ENCODE data around the gene SLC15A5.

The SLC15A5 gene

DNA sequence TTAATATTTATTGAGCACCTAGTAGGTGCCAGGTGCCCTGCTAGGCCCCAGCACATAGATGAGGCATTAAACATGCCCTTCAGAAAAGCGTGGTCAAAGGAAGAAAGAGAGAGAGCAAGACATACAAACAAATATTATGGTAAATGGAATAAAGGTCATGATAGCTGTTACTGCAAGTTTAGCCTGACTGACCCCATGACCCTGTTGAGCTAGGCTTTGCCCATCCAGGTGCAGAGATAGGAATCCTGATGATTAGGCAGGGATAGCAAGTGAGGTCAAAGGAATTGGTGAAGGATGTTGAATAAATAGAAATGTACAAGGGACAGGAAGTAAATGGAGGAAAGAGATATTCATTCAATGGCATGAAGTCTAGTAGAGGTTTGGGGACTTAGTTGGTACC lies 33.4 kb upstream of the SLC15A5 start:
- in situ Hi-C loops (cut with HindIII; ENCODE audit: low sequenced_read_pairs), result no loop called here

GRCh38 chr12:16307856-16308475 lies 30.5 kb upstream of the SLC15A5 start:
- in situ Hi-C loops (cut with HindIII; ENCODE audit: low sequenced_read_pairs), result no loop called here
- no peak overlapping the region for H3K4me3 ChIP-seq (ENCODE audit: low read depth, low read length)
- TF ChIP-seq, protein P1, sequence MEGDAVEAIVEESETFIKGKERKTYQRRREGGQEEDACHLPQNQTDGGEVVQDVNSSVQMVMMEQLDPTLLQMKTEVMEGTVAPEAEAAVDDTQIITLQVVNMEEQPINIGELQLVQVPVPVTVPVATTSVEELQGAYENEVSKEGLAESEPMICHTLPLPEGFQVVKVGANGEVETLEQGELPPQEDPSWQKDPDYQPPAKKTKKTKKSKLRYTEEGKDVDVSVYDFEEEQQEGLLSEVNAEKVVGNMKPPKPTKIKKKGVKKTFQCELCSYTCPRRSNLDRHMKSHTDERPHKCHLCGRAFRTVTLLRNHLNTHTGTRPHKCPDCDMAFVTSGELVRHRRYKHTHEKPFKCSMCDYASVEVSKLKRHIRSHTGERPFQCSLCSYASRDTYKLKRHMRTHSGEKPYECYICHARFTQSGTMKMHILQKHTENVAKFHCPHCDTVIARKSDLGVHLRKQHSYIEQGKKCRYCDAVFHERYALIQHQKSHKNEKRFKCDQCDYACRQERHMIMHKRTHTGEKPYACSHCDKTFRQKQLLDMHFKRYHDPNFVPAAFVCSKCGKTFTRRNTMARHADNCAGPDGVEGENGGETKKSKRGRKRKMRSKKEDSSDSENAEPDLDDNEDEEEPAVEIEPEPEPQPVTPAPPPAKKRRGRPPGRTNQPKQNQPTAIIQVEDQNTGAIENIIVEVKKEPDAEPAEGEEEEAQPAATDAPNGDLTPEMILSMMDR (IDR thresholded peaks at IDR 0.05; ENCODE audit: low read depth, low read length), result no peak
- no peak for DNase-seq (ENCODE audit: low read depth, low spot score)

More for the DNA sequence above, 33.4 kb upstream of the SLC15A5 start:
- no peak for DNase-seq (ENCODE audit: low read depth, low spot score)
- TF ChIP-seq, protein P1 (IDR thresholded peaks at IDR 0.05; ENCODE audit: low read depth, low read length), result no peak
- no peak overlapping the region for H3K4me3 ChIP-seq (ENCODE audit: low read depth, low read length)

DNA sequence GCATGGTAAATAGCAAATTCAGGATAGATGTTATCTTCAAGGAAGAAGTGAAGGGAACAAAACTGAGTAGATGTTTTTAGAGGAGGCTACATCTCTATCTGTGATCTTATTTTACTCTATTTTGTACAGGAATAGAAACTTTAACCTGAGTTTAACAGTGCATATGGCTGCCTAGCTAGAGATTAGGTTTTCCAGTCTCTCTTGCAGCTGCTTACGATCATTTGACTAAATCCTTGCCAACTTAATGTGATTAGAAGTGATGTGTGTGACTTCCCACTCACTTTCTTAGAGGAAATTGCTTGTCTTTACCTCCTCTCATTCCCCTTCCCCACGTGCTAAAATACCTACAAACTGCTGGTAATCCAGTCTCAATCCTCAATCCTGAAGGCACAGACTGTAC lies 26.5 kb upstream of the SLC15A5 start:
- no peak overlapping the region for H3K4me3 ChIP-seq (ENCODE audit: low read depth, low read length)
- TF ChIP-seq, protein P1 (IDR thresholded peaks at IDR 0.05; ENCODE audit: low read depth, low read length), result no peak
- DNase-seq (ENCODE audit: low read depth, low spot score), result no peak
- in situ Hi-C loops (cut with HindIII; ENCODE audit: low sequenced_read_pairs), result no loop called here

- no peak overlapping the region for H3K4me3 ChIP-seq (ENCODE audit: low read depth, low read length)
- DNase-seq (ENCODE audit: low read depth, low spot score), result no peak
- in situ Hi-C loops (cut with HindIII; ENCODE audit: low sequenced_read_pairs), result no loop called here
- TF ChIP-seq, protein P1 (IDR thresholded peaks at IDR 0.05; ENCODE audit: low read depth, low read length), result no peak
Measured at GRCh38 chr12:16300736-16301135, 23.3 kb upstream of the SLC15A5 start.

DNA sequence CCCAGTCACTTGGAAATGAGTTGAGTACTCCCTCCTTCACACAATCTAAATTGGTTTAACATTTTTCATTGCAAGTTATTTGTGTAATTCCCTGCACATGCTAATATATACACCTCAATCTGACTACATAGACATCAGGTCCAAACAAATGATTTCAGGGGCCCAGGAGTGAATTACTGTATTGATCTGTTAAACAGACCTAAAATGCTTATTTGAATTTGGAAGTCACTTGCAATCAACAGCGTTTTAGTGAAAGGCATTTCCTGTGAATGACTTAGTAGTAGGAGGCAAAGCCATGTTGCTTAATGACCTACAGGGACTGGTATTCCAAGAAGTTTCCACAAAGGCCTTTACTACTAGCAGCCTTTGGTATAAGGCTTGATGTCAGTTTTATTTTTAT lies 22.6 kb upstream of the SLC15A5 start:
- in situ Hi-C loops (cut with HindIII; ENCODE audit: low sequenced_read_pairs), result no loop called here
- DNase-seq (ENCODE audit: low read depth, low spot score), result no peak
- TF ChIP-seq, protein P1 (IDR thresholded peaks at IDR 0.05; ENCODE audit: low read depth, low read length), result no peak
- no peak overlapping the region for H3K4me3 ChIP-seq (ENCODE audit: low read depth, low read length)

- DNase-seq (ENCODE audit: low read depth, low spot score), result no peak
- H3K4me3 ChIP-seq (ENCODE audit: low read depth, low read length), result no peak overlapping the region
- in situ Hi-C loops (cut with HindIII; ENCODE audit: low sequenced_read_pairs), result no loop called here
- TF ChIP-seq, protein P1 (IDR thresholded peaks at IDR 0.05; ENCODE audit: low read depth, low read length), result no peak
Measured at GRCh38 chr12:16299403-16299802, 21.9 kb upstream of the SLC15A5 start.

Data from astrocyte of the spinal cord (primary cell).